ENCODE data around the gene TIMM29.

DNA sequence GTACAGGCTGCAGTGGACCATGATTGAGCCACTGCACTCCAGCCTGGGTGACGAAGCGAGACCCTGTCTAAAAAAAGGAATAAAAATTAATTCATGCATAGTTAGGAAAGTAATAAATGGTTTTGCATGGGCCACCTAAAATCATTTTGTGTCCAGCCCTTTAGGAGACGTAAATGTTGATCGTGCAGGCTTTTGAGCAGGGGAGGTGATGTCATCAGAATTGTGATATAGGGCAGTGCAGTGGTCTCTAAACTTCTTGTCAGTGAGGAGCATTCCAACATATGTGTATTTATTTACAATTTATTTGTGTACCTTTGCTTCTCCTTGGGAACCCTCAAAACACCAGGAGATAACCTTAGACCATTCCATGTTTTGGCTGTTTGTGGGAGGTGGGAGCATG is 35.3 kb downstream of the TIMM29 start:
- TF ChIP-seq, protein P1, sequence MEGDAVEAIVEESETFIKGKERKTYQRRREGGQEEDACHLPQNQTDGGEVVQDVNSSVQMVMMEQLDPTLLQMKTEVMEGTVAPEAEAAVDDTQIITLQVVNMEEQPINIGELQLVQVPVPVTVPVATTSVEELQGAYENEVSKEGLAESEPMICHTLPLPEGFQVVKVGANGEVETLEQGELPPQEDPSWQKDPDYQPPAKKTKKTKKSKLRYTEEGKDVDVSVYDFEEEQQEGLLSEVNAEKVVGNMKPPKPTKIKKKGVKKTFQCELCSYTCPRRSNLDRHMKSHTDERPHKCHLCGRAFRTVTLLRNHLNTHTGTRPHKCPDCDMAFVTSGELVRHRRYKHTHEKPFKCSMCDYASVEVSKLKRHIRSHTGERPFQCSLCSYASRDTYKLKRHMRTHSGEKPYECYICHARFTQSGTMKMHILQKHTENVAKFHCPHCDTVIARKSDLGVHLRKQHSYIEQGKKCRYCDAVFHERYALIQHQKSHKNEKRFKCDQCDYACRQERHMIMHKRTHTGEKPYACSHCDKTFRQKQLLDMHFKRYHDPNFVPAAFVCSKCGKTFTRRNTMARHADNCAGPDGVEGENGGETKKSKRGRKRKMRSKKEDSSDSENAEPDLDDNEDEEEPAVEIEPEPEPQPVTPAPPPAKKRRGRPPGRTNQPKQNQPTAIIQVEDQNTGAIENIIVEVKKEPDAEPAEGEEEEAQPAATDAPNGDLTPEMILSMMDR (IDR thresholded peaks at IDR 0.05): no peak
- TF ChIP-seq KDM1A (IDR thresholded peaks at IDR 0.05; ENCODE audit: low read depth): no peak
- no peak for TF ChIP-seq CHD4 (IDR thresholded peaks at IDR 0.05; ENCODE audit: borderline replicate concordance)
- no peak for TF ChIP-seq SREBF2 (IDR thresholded peaks at IDR 0.05)

All from A549 (cell line).